Osteocyte (in vitro differentiated cells): ENCODE data around the gene AP2B1. TPM values are rescaled to one million over a fixed set of nuclear protein-coding genes. Genes with fewer than 3 reads are reported as not detected.

Experiments used
- DNase-seq: peaks from one replicate; pipeline ENCODE4 v3.0.0; 2021; ENCODE audit warnings: mixed read lengths; ENCODE audit not compliant: unreplicated experiment; ENCODE audit errors: extremely low spot score
- H3K27ac Mint-ChIP-seq: one replicate; pipeline ENCODE4 v1.8.0; 2021; ENCODE audit warnings: mild to moderate bottlenecking, mixed read lengths; ENCODE audit not compliant: unreplicated experiment
- H3K27me3 Mint-ChIP-seq: one replicate; pipeline ENCODE4 v1.8.0; 2021; ENCODE audit warnings: mixed read lengths; ENCODE audit not compliant: unreplicated experiment
- H3K36me3 Mint-ChIP-seq: one replicate; pipeline ENCODE4 v1.8.0; 2021; ENCODE audit warnings: mixed read lengths; ENCODE audit not compliant: unreplicated experiment
- H3K4me1 Mint-ChIP-seq: one replicate; pipeline ENCODE4 v1.8.0; 2021; ENCODE audit warnings: mixed read lengths; ENCODE audit not compliant: unreplicated experiment
- H3K4me3 Mint-ChIP-seq: one replicate; pipeline ENCODE4 v1.8.0; 2021; ENCODE audit warnings: mild to moderate bottlenecking, moderate library complexity, mixed read lengths; ENCODE audit not compliant: unreplicated experiment
- H3K9me3 Mint-ChIP-seq: one replicate; pipeline ENCODE4 v1.8.0; 2021; ENCODE audit warnings: mixed read lengths; ENCODE audit not compliant: unreplicated experiment
- CTCF ChIP-seq: fragments of 200-600 bp; sonication (generic); IDR thresholded peaks from 2 replicates; pipeline ENCODE4 v1.5.0; 2021; ENCODE audit warnings: antibody characterized with exemption, mild to moderate bottlenecking, moderate library complexity
- total RNA-seq: library from RNA; stranded (reverse); gene quantifications from 2 replicates; pipeline ENCODE4 v1.2.1, GENCODE V29; 2021

The AP2B1 gene
- total RNA-seq, 1 donor from 2014 or later = 201 TPM

DNA sequence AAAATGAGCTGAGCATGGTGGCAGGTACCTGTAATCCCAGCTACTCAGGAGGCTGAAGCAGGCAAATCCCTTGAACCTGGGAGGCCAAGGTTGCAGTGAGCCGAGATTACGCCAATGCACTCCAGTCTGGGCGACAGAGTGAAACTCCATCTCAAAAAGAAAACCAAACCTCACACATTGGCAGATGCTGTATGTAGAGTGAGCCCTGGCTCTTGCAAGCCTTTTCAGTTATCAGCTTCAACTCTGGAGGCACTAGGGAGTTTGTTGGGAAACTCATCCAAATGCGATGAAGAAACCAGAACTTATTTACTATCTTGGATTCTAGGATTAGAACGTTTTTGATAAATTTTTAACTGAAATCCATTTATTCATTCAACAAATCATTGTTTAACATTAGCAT, 87.4 kb downstream of the AP2B1 start:
- Mint-ChIP-seq H3K27ac (no peak overlapping the region), H3K36me3 (peaks cover 59% of the 10 kb centered on the region), H3K9me3 (peaks cover 14% of the 10 kb centered on the region), H3K27me3 (no peaks in the 10 kb centered on the region), H3K4me3 (no peak overlapping the region), H3K4me1 (peaks cover 19% of the 10 kb centered on the region)
- no peak for DNase-seq
- no peak for TF ChIP-seq CTCF

GRCh38 chr17:35676441-35676840, 89.3 kb downstream of the AP2B1 start:
- DNase-seq = no peak
- peaks cover 59% of the 10 kb centered on the region for H3K36me3 Mint-ChIP-seq
- TF ChIP-seq CTCF = no peak
- H3K9me3 Mint-ChIP-seq = peaks cover 14% of the 10 kb centered on the region
- peak overlapping the region; percentile 48 for H3K27ac Mint-ChIP-seq
- H3K4me1 Mint-ChIP-seq = peaks cover 19% of the 10 kb centered on the region
- no peak overlapping the region for H3K4me3 Mint-ChIP-seq
- H3K27me3 Mint-ChIP-seq = no peaks in the 10 kb centered on the region

- no peak for DNase-seq
- Mint-ChIP-seq H3K27ac (no peak overlapping the region), H3K4me1 (peaks cover 19% of the 10 kb centered on the region), H3K36me3 (peaks cover 55% of the 10 kb centered on the region), H3K9me3 (peaks cover 14% of the 10 kb centered on the region), H3K27me3 (no peaks in the 10 kb centered on the region), H3K4me3 (no peak overlapping the region)
- no peak for TF ChIP-seq CTCF
Observed at GRCh38 chr17:35679007-35679682, 92.0 kb downstream of the AP2B1 start.

DNA sequence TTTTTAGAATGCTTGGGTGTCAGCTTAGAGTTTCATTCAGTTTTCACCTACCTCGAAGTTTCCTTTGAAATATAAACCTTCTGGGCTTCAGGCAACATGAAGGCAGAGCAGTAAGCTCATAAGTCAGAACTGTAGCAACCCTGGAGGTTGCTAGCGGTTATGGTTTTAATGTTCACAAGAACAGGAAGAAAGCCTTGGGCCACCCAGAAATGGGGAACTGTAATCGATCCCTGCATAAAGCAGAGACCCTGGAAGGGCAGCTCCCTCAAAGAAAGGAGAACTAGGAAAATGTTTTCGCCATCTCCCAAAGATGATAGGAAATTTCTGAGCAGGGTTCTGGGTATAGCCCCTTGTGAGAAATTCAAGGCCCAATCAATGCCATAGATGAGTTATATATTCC, 96.5 kb downstream of the AP2B1 start:
- Mint-ChIP-seq H3K9me3 (peaks cover 9% of the 10 kb centered on the region), H3K4me3 (no peak overlapping the region), H3K4me1 (peaks cover 3% of the 10 kb centered on the region), H3K27me3 (no peaks in the 10 kb centered on the region), H3K36me3 (peaks cover 56% of the 10 kb centered on the region), H3K27ac (no peak overlapping the region)
- no peak for TF ChIP-seq CTCF
- DNase-seq = no peak

DNA sequence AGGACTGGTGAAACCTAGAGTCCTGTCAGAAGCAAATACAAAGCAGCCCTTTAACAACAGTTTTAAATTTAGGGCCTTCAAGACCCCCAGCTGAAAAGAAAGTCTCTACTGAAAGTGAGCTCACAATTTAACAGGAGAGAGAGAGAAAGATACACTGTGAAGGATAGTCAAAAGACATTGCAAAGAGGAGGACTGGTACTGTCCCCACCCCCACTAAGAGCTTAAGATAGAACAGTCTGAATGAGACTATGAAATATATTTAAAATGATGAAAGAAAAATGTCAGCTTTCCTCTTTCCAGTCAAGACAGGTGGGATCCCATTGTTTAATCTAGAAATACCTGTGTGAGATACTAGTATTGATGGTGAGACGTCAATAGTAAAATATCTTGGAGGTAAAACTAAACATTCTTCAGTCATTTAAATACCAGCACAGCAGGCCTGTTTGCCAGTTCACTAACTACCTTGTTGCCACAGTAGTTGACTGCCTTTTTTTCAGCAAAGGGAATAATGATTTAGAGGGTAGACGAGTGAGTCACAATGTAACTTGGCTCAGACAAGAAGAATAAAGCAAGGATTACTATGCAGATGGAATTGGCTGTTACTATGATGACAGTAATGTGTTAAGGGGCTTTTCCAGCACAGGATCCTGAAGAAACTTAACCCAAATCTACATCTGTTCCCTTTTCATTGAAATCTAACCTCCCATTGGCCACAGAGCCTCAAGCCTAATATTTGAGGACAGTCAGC, 97.1 kb downstream of the AP2B1 start:
- DNase-seq = no peak
- no peak for TF ChIP-seq CTCF
- no peaks in the 10 kb centered on the region for H3K27me3 Mint-ChIP-seq
- H3K4me1 Mint-ChIP-seq = peaks cover 3% of the 10 kb centered on the region
- peaks cover 53% of the 10 kb centered on the region for H3K36me3 Mint-ChIP-seq
- no peak overlapping the region for H3K27ac Mint-ChIP-seq
- H3K4me3 Mint-ChIP-seq = no peak overlapping the region
- peaks cover 2% of the 10 kb centered on the region for H3K9me3 Mint-ChIP-seq
